ENCODE data around the gene VSX2.

Gene VSX2

GRCh38 chr14:74242780-74243042, 3.5 kb downstream of the VSX2 start:
- Histone ChIP-seq H3K27me3 (ENCODE audit: insufficient read depth, low read length, poor library complexity) (peaks cover 60% of the 10 kb centered on the region), H3K56ac (ENCODE audit: low read length) (no peak overlapping the region), H3K4me2 (ENCODE audit: low read length) (no peak overlapping the region), H3K4ac (ENCODE audit: low read depth, low read length) (no peak overlapping the region), H4K8ac (ENCODE audit: low read depth, low read length) (no peak overlapping the region), H3K18ac (ENCODE audit: low read length) (no peak overlapping the region), H2AK5ac (ENCODE audit: low read length) (no peak overlapping the region), H2BK120ac (ENCODE audit: low read depth, low read length) (no peak overlapping the region), H3K4me1 (ENCODE audit: control insufficient read depth, low read depth, low read length) (no peaks in the 10 kb centered on the region), H3K23ac (ENCODE audit: low read length) (peak overlapping the region; percentile 7), H3K36me3 (ENCODE audit: control insufficient read depth, insufficient read depth, low read length) (no peaks in the 10 kb centered on the region), H2BK15ac (replicated peaks; ENCODE audit: low read depth) (no peak overlapping the region), H2BK5ac (ENCODE audit: low read length) (no peak overlapping the region), H4K5ac (ENCODE audit: low read length) (no peak overlapping the region), H3K9ac (ENCODE audit: low read length) (no peak overlapping the region), H3K79me1 (ENCODE audit: low read length) (no peaks in the 10 kb centered on the region), H3K27ac (ENCODE audit: low read depth, low read length) (no peak overlapping the region), H3K4me3 (ENCODE audit: low read length) (no peak overlapping the region), H3K79me2 (ENCODE audit: control insufficient read depth, insufficient read depth, low read length) (no peaks in the 10 kb centered on the region)
- DNase-seq, result no peak
- WGBS (ENCODE audit: extremely low coverage, insufficient coverage, low lambda C conversion rate), result no CpG with 5 or more reads among the region's 4 CpGs

DNA sequence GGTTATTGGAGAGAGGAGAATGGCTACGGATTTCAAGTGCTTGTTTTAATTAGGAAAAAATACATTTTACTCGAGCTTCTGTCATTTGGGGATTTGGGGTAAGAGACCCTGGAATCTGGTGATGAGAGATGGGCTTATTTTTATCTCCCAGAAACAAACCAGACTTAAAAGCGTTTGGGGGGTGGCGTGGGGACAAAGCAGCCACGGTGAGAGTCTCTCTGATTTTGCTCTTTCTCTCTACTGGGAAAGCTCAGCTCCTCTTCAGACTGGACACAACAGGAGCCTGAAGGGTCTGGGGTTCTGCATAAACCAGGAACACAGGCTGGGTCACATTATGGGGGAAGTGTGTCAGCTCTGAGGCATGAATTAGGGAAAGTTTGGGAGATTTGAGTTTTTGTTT, 3.8 kb downstream of the VSX2 start:
- H3K56ac ChIP-seq (ENCODE audit: low read length), result no peak overlapping the region
- H2BK120ac ChIP-seq (ENCODE audit: low read depth, low read length), result no peak overlapping the region
- no peak overlapping the region for H4K5ac ChIP-seq (ENCODE audit: low read length)
- H2AK5ac ChIP-seq (ENCODE audit: low read length), result no peak overlapping the region
- H3K18ac ChIP-seq (ENCODE audit: low read length), result no peak overlapping the region
- no peaks in the 10 kb centered on the region for H3K4me1 ChIP-seq (ENCODE audit: control insufficient read depth, low read depth, low read length)
- no peak overlapping the region for H3K27ac ChIP-seq (ENCODE audit: low read depth, low read length)
- peaks cover 58% of the 10 kb centered on the region for H3K27me3 ChIP-seq (ENCODE audit: insufficient read depth, low read length, poor library complexity)
- WGBS (ENCODE audit: extremely low coverage, insufficient coverage, low lambda C conversion rate), result no CpG with 5 or more reads among the region's 5 CpGs
- H3K9ac ChIP-seq (ENCODE audit: low read length), result no peak overlapping the region
- no peak for DNase-seq
- no peak overlapping the region for H3K4me2 ChIP-seq (ENCODE audit: low read length)
- H3K23ac ChIP-seq (ENCODE audit: low read length), result no peak overlapping the region
- no peak overlapping the region for H4K8ac ChIP-seq (ENCODE audit: low read depth, low read length)
- no peak overlapping the region for H3K4ac ChIP-seq (ENCODE audit: low read depth, low read length)
- no peaks in the 10 kb centered on the region for H3K79me2 ChIP-seq (ENCODE audit: control insufficient read depth, insufficient read depth, low read length)
- no peak overlapping the region for H2BK5ac ChIP-seq (ENCODE audit: low read length)
- no peaks in the 10 kb centered on the region for H3K79me1 ChIP-seq (ENCODE audit: low read length)
- no peaks in the 10 kb centered on the region for H3K36me3 ChIP-seq (ENCODE audit: control insufficient read depth, insufficient read depth, low read length)
- no peak overlapping the region for H3K4me3 ChIP-seq (ENCODE audit: low read length)
- no peak overlapping the region for H2BK15ac ChIP-seq (replicated peaks; ENCODE audit: low read depth)

- no peak overlapping the region for H3K4ac ChIP-seq (ENCODE audit: low read depth, low read length)
- no peaks in the 10 kb centered on the region for H3K79me1 ChIP-seq (ENCODE audit: low read length)
- H4K8ac ChIP-seq (ENCODE audit: low read depth, low read length), result no peak overlapping the region
- no peak overlapping the region for H3K4me3 ChIP-seq (ENCODE audit: low read length)
- peaks cover 49% of the 10 kb centered on the region for H3K27me3 ChIP-seq (ENCODE audit: insufficient read depth, low read length, poor library complexity)
- no peak overlapping the region for H3K18ac ChIP-seq (ENCODE audit: low read length)
- WGBS (ENCODE audit: extremely low coverage, insufficient coverage, low lambda C conversion rate), result no CpG with 5 or more reads among the region's 3 CpGs
- H2BK120ac ChIP-seq (ENCODE audit: low read depth, low read length), result no peak overlapping the region
- H2BK5ac ChIP-seq (ENCODE audit: low read length), result no peak overlapping the region
- no peak overlapping the region for H2BK15ac ChIP-seq (replicated peaks; ENCODE audit: low read depth)
- H4K5ac ChIP-seq (ENCODE audit: low read length), result no peak overlapping the region
- DNase-seq, result peak; percentile 56
- no peak overlapping the region for H3K56ac ChIP-seq (ENCODE audit: low read length)
- no peaks in the 10 kb centered on the region for H3K4me1 ChIP-seq (ENCODE audit: control insufficient read depth, low read depth, low read length)
- no peak overlapping the region for H3K4me2 ChIP-seq (ENCODE audit: low read length)
- no peaks in the 10 kb centered on the region for H3K36me3 ChIP-seq (ENCODE audit: control insufficient read depth, insufficient read depth, low read length)
- no peaks in the 10 kb centered on the region for H3K79me2 ChIP-seq (ENCODE audit: control insufficient read depth, insufficient read depth, low read length)
- H3K23ac ChIP-seq (ENCODE audit: low read length), result no peak overlapping the region
- no peak overlapping the region for H3K27ac ChIP-seq (ENCODE audit: low read depth, low read length)
- no peak overlapping the region for H3K9ac ChIP-seq (ENCODE audit: low read length)
- no peak overlapping the region for H2AK5ac ChIP-seq (ENCODE audit: low read length)
These were observed 4.9 kb downstream of the VSX2 start for GRCh38 chr14:74244115-74244514.

- H3K4me1 ChIP-seq (ENCODE audit: control insufficient read depth, low read depth, low read length), result no peaks in the 10 kb centered on the region
- no peak overlapping the region for H4K8ac ChIP-seq (ENCODE audit: low read depth, low read length)
- no peak overlapping the region for H3K4ac ChIP-seq (ENCODE audit: low read depth, low read length)
- H3K36me3 ChIP-seq (ENCODE audit: control insufficient read depth, insufficient read depth, low read length), result no peaks in the 10 kb centered on the region
- no peak overlapping the region for H2BK15ac ChIP-seq (replicated peaks; ENCODE audit: low read depth)
- H3K4me3 ChIP-seq (ENCODE audit: low read length), result no peak overlapping the region
- H3K27me3 ChIP-seq (ENCODE audit: insufficient read depth, low read length, poor library complexity), result peaks cover 37% of the 10 kb centered on the region
- H3K18ac ChIP-seq (ENCODE audit: low read length), result no peak overlapping the region
- no peak overlapping the region for H3K27ac ChIP-seq (ENCODE audit: low read depth, low read length)
- H2BK5ac ChIP-seq (ENCODE audit: low read length), result no peak overlapping the region
- H3K4me2 ChIP-seq (ENCODE audit: low read length), result no peak overlapping the region
- H3K9ac ChIP-seq (ENCODE audit: low read length), result no peak overlapping the region
- no peak for DNase-seq
- H2BK120ac ChIP-seq (ENCODE audit: low read depth, low read length), result no peak overlapping the region
- H3K79me2 ChIP-seq (ENCODE audit: control insufficient read depth, insufficient read depth, low read length), result no peaks in the 10 kb centered on the region
- H4K5ac ChIP-seq (ENCODE audit: low read length), result no peak overlapping the region
- H2AK5ac ChIP-seq (ENCODE audit: low read length), result no peak overlapping the region
- no CpG with 5 or more reads among the region's 7 CpGs for WGBS (ENCODE audit: extremely low coverage, insufficient coverage, low lambda C conversion rate)
- H3K23ac ChIP-seq (ENCODE audit: low read length), result no peak overlapping the region
- H3K56ac ChIP-seq (ENCODE audit: low read length), result no peak overlapping the region
- H3K79me1 ChIP-seq (ENCODE audit: low read length), result no peaks in the 10 kb centered on the region
These were observed 6.0 kb downstream of the VSX2 start for GRCh38 chr14:74245292-74245691.

DNA sequence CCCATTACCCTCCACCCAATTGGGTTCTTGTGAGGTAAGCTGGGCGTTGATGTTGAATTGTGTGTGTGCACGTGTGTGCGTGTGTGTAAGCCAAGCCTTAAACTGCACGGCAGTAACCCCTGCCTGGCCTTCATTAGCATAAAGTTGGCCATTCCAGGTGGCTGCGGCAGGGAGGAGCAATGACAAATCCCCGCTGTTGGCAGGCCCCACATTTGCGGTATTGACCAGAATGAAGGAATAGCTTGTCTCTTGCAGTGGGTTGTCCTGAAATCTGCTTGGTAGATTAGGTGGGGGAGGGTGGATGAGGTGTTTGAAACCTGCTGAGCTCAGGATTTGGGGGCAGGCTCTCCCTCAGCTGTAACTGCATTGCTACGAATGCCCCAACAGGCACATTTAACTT, 7.3 kb downstream of the VSX2 start:
- Histone ChIP-seq H2BK15ac (replicated peaks; ENCODE audit: low read depth) (no peak overlapping the region), H3K79me2 (ENCODE audit: control insufficient read depth, insufficient read depth, low read length) (no peaks in the 10 kb centered on the region)
- WGBS (ENCODE audit: extremely low coverage, insufficient coverage, low lambda C conversion rate), result no CpG with 5 or more reads among the region's 8 CpGs

GRCh38 chr14:74248017-74248416, 8.8 kb downstream of the VSX2 start:
- no peaks in the 10 kb centered on the region for H3K4me1 ChIP-seq (ENCODE audit: control insufficient read depth, low read depth, low read length)
- WGBS (ENCODE audit: extremely low coverage, insufficient coverage, low lambda C conversion rate), result no CpG with 5 or more reads among the region's 6 CpGs

More for the DNA sequence above, 7.3 kb downstream of the VSX2 start:
- Histone ChIP-seq H3K56ac (ENCODE audit: low read length) (no peak overlapping the region), H2AK5ac (ENCODE audit: low read length) (no peak overlapping the region), H3K9ac (ENCODE audit: low read length) (no peak overlapping the region), H4K8ac (ENCODE audit: low read depth, low read length) (no peak overlapping the region), H2BK120ac (ENCODE audit: low read depth, low read length) (no peak overlapping the region), H3K4me3 (ENCODE audit: low read length) (no peak overlapping the region), H3K79me1 (ENCODE audit: low read length) (no peaks in the 10 kb centered on the region), H2BK5ac (ENCODE audit: low read length) (no peak overlapping the region), H4K5ac (ENCODE audit: low read length) (no peak overlapping the region), H3K27ac (ENCODE audit: low read depth, low read length) (no peak overlapping the region), H3K4me2 (ENCODE audit: low read length) (no peak overlapping the region), H3K23ac (ENCODE audit: low read length) (no peak overlapping the region), H3K4ac (ENCODE audit: low read depth, low read length) (no peak overlapping the region), H3K18ac (ENCODE audit: low read length) (no peak overlapping the region), H3K36me3 (ENCODE audit: control insufficient read depth, insufficient read depth, low read length) (no peaks in the 10 kb centered on the region), H3K4me1 (ENCODE audit: control insufficient read depth, low read depth, low read length) (no peaks in the 10 kb centered on the region), H3K27me3 (ENCODE audit: insufficient read depth, low read length, poor library complexity) (peaks cover 25% of the 10 kb centered on the region)
- no peak for DNase-seq

More at GRCh38 chr14:74248017-74248416, 8.8 kb downstream of the VSX2 start:
- no peak overlapping the region for H3K9ac ChIP-seq (ENCODE audit: low read length)
- H3K18ac ChIP-seq (ENCODE audit: low read length), result no peak overlapping the region
- no peaks in the 10 kb centered on the region for H3K79me2 ChIP-seq (ENCODE audit: control insufficient read depth, insufficient read depth, low read length)
- DNase-seq, result no peak
- no peak overlapping the region for H3K23ac ChIP-seq (ENCODE audit: low read length)
- H4K5ac ChIP-seq (ENCODE audit: low read length), result no peak overlapping the region
- H3K27me3 ChIP-seq (ENCODE audit: insufficient read depth, low read length, poor library complexity), result peaks cover 11% of the 10 kb centered on the region
- H3K4me2 ChIP-seq (ENCODE audit: low read length), result no peak overlapping the region
- no peak overlapping the region for H3K4me3 ChIP-seq (ENCODE audit: low read length)
- no peak overlapping the region for H3K27ac ChIP-seq (ENCODE audit: low read depth, low read length)
- no peak overlapping the region for H2AK5ac ChIP-seq (ENCODE audit: low read length)
- H3K4ac ChIP-seq (ENCODE audit: low read depth, low read length), result no peak overlapping the region
- H2BK120ac ChIP-seq (ENCODE audit: low read depth, low read length), result no peak overlapping the region
- H2BK5ac ChIP-seq (ENCODE audit: low read length), result no peak overlapping the region
- no peak overlapping the region for H2BK15ac ChIP-seq (replicated peaks; ENCODE audit: low read depth)
- H3K36me3 ChIP-seq (ENCODE audit: control insufficient read depth, insufficient read depth, low read length), result no peaks in the 10 kb centered on the region
- no peak overlapping the region for H4K8ac ChIP-seq (ENCODE audit: low read depth, low read length)
- H3K56ac ChIP-seq (ENCODE audit: low read length), result no peak overlapping the region
- H3K79me1 ChIP-seq (ENCODE audit: low read length), result no peaks in the 10 kb centered on the region
